ENCODE measurements around the gene PTGES3.
"Not testable (repeated sequence)": the region's sequence is repeated elsewhere in the genome, so short reads cannot be mapped to it uniquely, and the experiment has no call there.

DNA sequence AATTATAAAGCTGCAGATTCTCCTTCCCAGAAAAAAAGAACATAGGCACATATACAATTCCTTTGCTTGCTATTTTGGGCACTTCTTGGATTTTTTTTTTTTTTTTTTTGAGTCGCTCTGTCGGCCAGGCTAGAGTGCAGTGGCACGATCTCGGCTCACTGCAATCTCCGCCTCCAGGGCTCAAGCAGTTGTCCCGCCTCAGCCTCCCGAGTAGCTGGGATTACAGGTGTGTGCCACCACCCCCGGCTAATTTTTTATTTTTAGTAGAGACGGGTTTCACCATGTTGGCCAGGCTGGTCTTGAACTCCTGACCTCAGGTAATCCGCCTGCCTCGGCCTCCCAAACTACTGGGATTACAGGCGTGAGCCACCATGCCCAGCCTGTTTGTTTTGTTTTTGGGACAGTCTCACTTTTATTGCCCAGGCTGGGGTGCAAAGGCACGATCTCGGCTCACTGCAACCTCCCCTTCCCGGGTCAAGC is 38.2 kb upstream of the PTGES3 start:
- TF ChIP-seq, protein P1, sequence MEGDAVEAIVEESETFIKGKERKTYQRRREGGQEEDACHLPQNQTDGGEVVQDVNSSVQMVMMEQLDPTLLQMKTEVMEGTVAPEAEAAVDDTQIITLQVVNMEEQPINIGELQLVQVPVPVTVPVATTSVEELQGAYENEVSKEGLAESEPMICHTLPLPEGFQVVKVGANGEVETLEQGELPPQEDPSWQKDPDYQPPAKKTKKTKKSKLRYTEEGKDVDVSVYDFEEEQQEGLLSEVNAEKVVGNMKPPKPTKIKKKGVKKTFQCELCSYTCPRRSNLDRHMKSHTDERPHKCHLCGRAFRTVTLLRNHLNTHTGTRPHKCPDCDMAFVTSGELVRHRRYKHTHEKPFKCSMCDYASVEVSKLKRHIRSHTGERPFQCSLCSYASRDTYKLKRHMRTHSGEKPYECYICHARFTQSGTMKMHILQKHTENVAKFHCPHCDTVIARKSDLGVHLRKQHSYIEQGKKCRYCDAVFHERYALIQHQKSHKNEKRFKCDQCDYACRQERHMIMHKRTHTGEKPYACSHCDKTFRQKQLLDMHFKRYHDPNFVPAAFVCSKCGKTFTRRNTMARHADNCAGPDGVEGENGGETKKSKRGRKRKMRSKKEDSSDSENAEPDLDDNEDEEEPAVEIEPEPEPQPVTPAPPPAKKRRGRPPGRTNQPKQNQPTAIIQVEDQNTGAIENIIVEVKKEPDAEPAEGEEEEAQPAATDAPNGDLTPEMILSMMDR (IDR thresholded peaks at IDR 0.05 in 2 of 3, conservative IDR thresholded peaks at IDR 0.05 in 1 of 3; ENCODE audit: borderline replicate concordance in 1 of 3, insufficient read depth in 1 of 3, low read depth in 2 of 3, low read length in 2 of 3), result not testable (repeated sequence)
- TF ChIP-seq, protein P2, sequence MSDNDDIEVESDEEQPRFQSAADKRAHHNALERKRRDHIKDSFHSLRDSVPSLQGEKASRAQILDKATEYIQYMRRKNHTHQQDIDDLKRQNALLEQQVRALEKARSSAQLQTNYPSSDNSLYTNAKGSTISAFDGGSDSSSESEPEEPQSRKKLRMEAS (IDR thresholded peaks at IDR 0.05), result not testable (repeated sequence)
- TF ChIP-seq YY1 (IDR thresholded peaks at IDR 0.05; ENCODE audit: extremely low read depth, insufficient replicate concordance, low read depth, low read length); EZH2phosphoT487 (IDR thresholded peaks at IDR 0.05; ENCODE audit: borderline replicate concordance); POLR2AphosphoS5 (IDR thresholded peaks at IDR 0.05; ENCODE audit: low read depth, low read length); CEBPB (IDR thresholded peaks at IDR 0.05; ENCODE audit: low read depth); ZNF274 (IDR thresholded peaks at IDR 0.05; ENCODE audit: low read depth, low read length); SP1 (IDR thresholded peaks at IDR 0.05; ENCODE audit: low read depth); EZH2 (IDR thresholded peaks at IDR 0.05); POLR2A (IDR thresholded peaks at IDR 0.05; ENCODE audit: borderline replicate concordance, extremely low read depth, insufficient read depth, insufficient read length); JUND (IDR thresholded peaks at IDR 0.05): not testable (repeated sequence)
- TF ChIP-seq, protein P3, sequence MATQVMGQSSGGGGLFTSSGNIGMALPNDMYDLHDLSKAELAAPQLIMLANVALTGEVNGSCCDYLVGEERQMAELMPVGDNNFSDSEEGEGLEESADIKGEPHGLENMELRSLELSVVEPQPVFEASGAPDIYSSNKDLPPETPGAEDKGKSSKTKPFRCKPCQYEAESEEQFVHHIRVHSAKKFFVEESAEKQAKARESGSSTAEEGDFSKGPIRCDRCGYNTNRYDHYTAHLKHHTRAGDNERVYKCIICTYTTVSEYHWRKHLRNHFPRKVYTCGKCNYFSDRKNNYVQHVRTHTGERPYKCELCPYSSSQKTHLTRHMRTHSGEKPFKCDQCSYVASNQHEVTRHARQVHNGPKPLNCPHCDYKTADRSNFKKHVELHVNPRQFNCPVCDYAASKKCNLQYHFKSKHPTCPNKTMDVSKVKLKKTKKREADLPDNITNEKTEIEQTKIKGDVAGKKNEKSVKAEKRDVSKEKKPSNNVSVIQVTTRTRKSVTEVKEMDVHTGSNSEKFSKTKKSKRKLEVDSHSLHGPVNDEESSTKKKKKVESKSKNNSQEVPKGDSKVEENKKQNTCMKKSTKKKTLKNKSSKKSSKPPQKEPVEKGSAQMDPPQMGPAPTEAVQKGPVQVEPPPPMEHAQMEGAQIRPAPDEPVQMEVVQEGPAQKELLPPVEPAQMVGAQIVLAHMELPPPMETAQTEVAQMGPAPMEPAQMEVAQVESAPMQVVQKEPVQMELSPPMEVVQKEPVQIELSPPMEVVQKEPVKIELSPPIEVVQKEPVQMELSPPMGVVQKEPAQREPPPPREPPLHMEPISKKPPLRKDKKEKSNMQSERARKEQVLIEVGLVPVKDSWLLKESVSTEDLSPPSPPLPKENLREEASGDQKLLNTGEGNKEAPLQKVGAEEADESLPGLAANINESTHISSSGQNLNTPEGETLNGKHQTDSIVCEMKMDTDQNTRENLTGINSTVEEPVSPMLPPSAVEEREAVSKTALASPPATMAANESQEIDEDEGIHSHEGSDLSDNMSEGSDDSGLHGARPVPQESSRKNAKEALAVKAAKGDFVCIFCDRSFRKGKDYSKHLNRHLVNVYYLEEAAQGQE (IDR thresholded peaks at IDR 0.05; ENCODE audit: low read depth), result not testable (repeated sequence)
- TF ChIP-seq, protein P4, sequence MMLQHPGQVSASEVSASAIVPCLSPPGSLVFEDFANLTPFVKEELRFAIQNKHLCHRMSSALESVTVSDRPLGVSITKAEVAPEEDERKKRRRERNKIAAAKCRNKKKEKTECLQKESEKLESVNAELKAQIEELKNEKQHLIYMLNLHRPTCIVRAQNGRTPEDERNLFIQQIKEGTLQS (IDR thresholded peaks at IDR 0.05), result not testable (repeated sequence)
